ENCODE results near the gene CHST13.

GRCh38 chr3:126501736-126502135 lies 22.2 kb upstream of the CHST13 start:
- TF ChIP-seq CTCF (IDR thresholded peaks at IDR 0.05): no peak
- no peak for TF ChIP-seq POLR2A (IDR thresholded peaks at IDR 0.05)

Measured in lower leg skin (tissue), 3 donors.